D721Med (cell line): Measurements from ENCODE around the gene TLK1.

Experiments used
- DNase-seq: peaks from one replicate; pipeline ENCODE4 v3.0.0; 2011; ENCODE audit warnings: low spot score; ENCODE audit not compliant: insufficient read length
- FAIRE-seq: peaks from 2 replicates; lab custom pipeline; 2011; peaks lifted over from hg19 to GRCh38; lab: Jason Lieb, UNC
- TF ChIP-seq, protein P1 (sequence below): IDR thresholded peaks from 2 replicates; pipeline ENCODE4 v1.5.1; 2012; ENCODE audit warnings: mild to moderate bottlenecking, control low read depth; ENCODE audit not compliant: insufficient read depth; ENCODE audit errors: missing control alignments

The TLK1 gene

GRCh38 chr2:171160956-171161740 lies 455 bp upstream of the TLK1 start:
- TF ChIP-seq, protein P1, sequence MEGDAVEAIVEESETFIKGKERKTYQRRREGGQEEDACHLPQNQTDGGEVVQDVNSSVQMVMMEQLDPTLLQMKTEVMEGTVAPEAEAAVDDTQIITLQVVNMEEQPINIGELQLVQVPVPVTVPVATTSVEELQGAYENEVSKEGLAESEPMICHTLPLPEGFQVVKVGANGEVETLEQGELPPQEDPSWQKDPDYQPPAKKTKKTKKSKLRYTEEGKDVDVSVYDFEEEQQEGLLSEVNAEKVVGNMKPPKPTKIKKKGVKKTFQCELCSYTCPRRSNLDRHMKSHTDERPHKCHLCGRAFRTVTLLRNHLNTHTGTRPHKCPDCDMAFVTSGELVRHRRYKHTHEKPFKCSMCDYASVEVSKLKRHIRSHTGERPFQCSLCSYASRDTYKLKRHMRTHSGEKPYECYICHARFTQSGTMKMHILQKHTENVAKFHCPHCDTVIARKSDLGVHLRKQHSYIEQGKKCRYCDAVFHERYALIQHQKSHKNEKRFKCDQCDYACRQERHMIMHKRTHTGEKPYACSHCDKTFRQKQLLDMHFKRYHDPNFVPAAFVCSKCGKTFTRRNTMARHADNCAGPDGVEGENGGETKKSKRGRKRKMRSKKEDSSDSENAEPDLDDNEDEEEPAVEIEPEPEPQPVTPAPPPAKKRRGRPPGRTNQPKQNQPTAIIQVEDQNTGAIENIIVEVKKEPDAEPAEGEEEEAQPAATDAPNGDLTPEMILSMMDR: no peak
- DNase-seq (peak; percentile 43), FAIRE-seq (peak; percentile 44)

GRCh38 chr2:171159372-171160118 lies 1.1 kb downstream of the TLK1 start:
- DNase-seq: no peak
- FAIRE-seq: no peak
- TF ChIP-seq, protein P1: peak; percentile 50

GRCh38 chr2:171158790-171159371 lies 1.8 kb downstream of the TLK1 start:
- FAIRE-seq (no peak), DNase-seq (no peak)
- TF ChIP-seq, protein P1: no peak

DNA sequence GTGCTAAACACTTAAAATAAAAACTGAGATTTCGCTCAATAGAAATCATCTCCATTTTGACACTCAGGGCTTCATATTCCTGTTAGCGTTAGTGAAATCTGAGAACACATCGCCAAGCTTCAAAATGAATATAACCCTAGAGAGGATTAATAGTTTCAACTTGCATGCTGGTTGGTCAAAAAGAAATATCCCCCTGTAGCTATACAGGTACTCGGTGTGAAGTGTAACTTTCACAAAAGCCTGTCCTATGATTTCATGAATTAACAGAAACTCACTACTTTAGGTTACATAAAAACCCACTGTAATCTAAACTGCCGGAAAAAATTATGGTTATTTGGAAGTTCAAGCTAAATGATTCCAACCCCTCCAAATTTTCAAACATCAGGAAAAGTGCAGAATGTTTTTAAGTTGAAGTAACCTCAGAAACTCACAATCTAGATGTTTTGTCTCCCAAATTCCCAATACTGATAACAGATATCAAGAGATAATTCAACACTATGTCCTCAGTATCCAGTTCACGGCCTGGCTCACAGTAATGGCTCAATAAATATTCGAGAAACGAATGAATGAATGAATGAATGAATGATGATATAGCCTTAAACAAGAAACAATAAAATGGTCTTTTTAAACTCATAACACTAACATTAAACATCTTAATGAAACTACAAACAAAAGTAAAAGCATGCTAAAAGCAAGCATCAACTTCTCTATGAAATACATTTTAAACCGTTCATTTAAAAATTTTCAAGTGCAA lies 2.5 kb downstream of the TLK1 start:
- DNase-seq: no peak
- no peak for FAIRE-seq
- TF ChIP-seq, protein P1: no peak

GRCh38 chr2:171157109-171157500 lies 3.6 kb downstream of the TLK1 start:
- no peak for DNase-seq
- peak; percentile 81 for FAIRE-seq
- TF ChIP-seq, protein P1: no peak

- no peak for DNase-seq
- TF ChIP-seq, protein P1: no peak
- peak; percentile 25 for FAIRE-seq
Measured at GRCh38 chr2:171154348-171154747, 6.3 kb downstream of the TLK1 start.
